Measurements from ENCODE around the gene HMCES.
"Not testable (repeated sequence)": the region's sequence is repeated elsewhere in the genome, so short reads cannot be mapped to it uniquely, and the experiment has no call there.

The HMCES gene

GRCh38 chr3:129325383-129325782, 46.7 kb downstream of the HMCES start:
- Mint-ChIP-seq H3K27ac (no peak overlapping the region), H3K9me3 (no peaks in the 10 kb centered on the region), H3K4me1 (ENCODE audit: low read depth in 2 of 2) (no peaks in the 10 kb centered on the region), H3K36me3 (ENCODE audit: insufficient read depth) (no peaks in the 10 kb centered on the region), H3K4me3 (no peak overlapping the region), H3K27me3 (peaks cover 0 to 5% of the 10 kb centered on the region in 2 donors)
- DNase-seq = no peak
- ATAC-seq (replicated peaks) = no peak

GRCh38 chr3:129326138-129326537, 47.5 kb downstream of the HMCES start:
- H3K27me3 Mint-ChIP-seq = peaks cover 0 to 11% of the 10 kb centered on the region in 2 donors
- H3K4me3 Mint-ChIP-seq = no peak overlapping the region
- no peaks in the 10 kb centered on the region for H3K4me1 Mint-ChIP-seq (ENCODE audit: low read depth in 2 of 2)
- no peaks in the 10 kb centered on the region for H3K36me3 Mint-ChIP-seq (ENCODE audit: insufficient read depth)
- no peak overlapping the region for H3K27ac Mint-ChIP-seq
- no peak for ATAC-seq (replicated peaks)
- DNase-seq = no peak
- no peaks in the 10 kb centered on the region for H3K9me3 Mint-ChIP-seq

GRCh38 chr3:129326595-129326994, 47.9 kb downstream of the HMCES start:
- H3K36me3 Mint-ChIP-seq (ENCODE audit: insufficient read depth) = no peaks in the 10 kb centered on the region
- H3K4me3 Mint-ChIP-seq = no peak overlapping the region
- H3K27ac Mint-ChIP-seq = no peak overlapping the region
- no peak for DNase-seq
- peaks cover 0 to 11% of the 10 kb centered on the region in 2 donors for H3K27me3 Mint-ChIP-seq
- H3K4me1 Mint-ChIP-seq (ENCODE audit: low read depth in 2 of 2) = no peaks in the 10 kb centered on the region
- no peaks in the 10 kb centered on the region for H3K9me3 Mint-ChIP-seq
- no peak for ATAC-seq (replicated peaks)

- H3K4me3 Mint-ChIP-seq = no peak overlapping the region
- DNase-seq (no peak), ATAC-seq (replicated peaks) (no peak)
- no peaks in the 10 kb centered on the region for H3K36me3 Mint-ChIP-seq (ENCODE audit: insufficient read depth)
- H3K27ac Mint-ChIP-seq = no peak overlapping the region
- no peaks in the 10 kb centered on the region for H3K4me1 Mint-ChIP-seq (ENCODE audit: low read depth in 2 of 2)
- H3K27me3 Mint-ChIP-seq = peaks cover 0 to 11% of the 10 kb centered on the region in 2 donors
- no peaks in the 10 kb centered on the region for H3K9me3 Mint-ChIP-seq
Measured at GRCh38 chr3:129327510-129327909, 48.8 kb downstream of the HMCES start.

- H3K4me1 Mint-ChIP-seq (ENCODE audit: low read depth in 2 of 2) = no peaks in the 10 kb centered on the region
- H3K36me3 Mint-ChIP-seq (ENCODE audit: insufficient read depth) = no peaks in the 10 kb centered on the region
- H3K9me3 Mint-ChIP-seq = no peaks in the 10 kb centered on the region
- H3K4me3 Mint-ChIP-seq = no peak overlapping the region
- no peak for ATAC-seq (replicated peaks)
- no peak overlapping the region for H3K27ac Mint-ChIP-seq
- no peak for DNase-seq
- H3K27me3 Mint-ChIP-seq = peaks cover 0 to 11% of the 10 kb centered on the region in 2 donors
Measured at GRCh38 chr3:129329858-129330257, 51.2 kb downstream of the HMCES start.

GRCh38 chr3:129330409-129330808, 51.7 kb downstream of the HMCES start:
- H3K27ac Mint-ChIP-seq = no peak overlapping the region
- H3K4me3 Mint-ChIP-seq = no peak overlapping the region
- no peaks in the 10 kb centered on the region for H3K9me3 Mint-ChIP-seq
- peaks cover 0 to 11% of the 10 kb centered on the region in 2 donors for H3K27me3 Mint-ChIP-seq
- no peaks in the 10 kb centered on the region for H3K4me1 Mint-ChIP-seq (ENCODE audit: low read depth in 2 of 2)
- ATAC-seq (replicated peaks) = no peak
- no peaks in the 10 kb centered on the region for H3K36me3 Mint-ChIP-seq (ENCODE audit: insufficient read depth)
- DNase-seq = no peak

GRCh38 chr3:129333891-129334290, 55.2 kb downstream of the HMCES start:
- no peaks in the 10 kb centered on the region for H3K9me3 Mint-ChIP-seq
- no peaks in the 10 kb centered on the region for H3K4me1 Mint-ChIP-seq (ENCODE audit: low read depth in 2 of 2)
- no peak overlapping the region for H3K4me3 Mint-ChIP-seq
- no peak overlapping the region for H3K27ac Mint-ChIP-seq
- peaks cover 0 to 11% of the 10 kb centered on the region in 2 donors for H3K27me3 Mint-ChIP-seq
- ATAC-seq (replicated peaks) (no peak), DNase-seq (no peak)
- H3K36me3 Mint-ChIP-seq (ENCODE audit: insufficient read depth) = no peaks in the 10 kb centered on the region

- Mint-ChIP-seq H3K27ac (no peak overlapping the region), H3K27me3 (no peaks in the 10 kb centered on the region), H3K4me1 (ENCODE audit: low read depth in 2 of 2) (no peaks in the 10 kb centered on the region), H3K9me3 (no peaks in the 10 kb centered on the region), H3K4me3 (no peak overlapping the region), H3K36me3 (ENCODE audit: insufficient read depth) (no peaks in the 10 kb centered on the region)
- DNase-seq = no peak
- ATAC-seq (replicated peaks) = no peak
Measured at GRCh38 chr3:129336093-129336706, 57.5 kb downstream of the HMCES start.

- H3K4me3 Mint-ChIP-seq; ATAC-seq (replicated peaks); H3K27ac Mint-ChIP-seq; H3K9me3 Mint-ChIP-seq; H3K36me3 Mint-ChIP-seq (ENCODE audit: insufficient read depth); DNase-seq; H3K4me1 Mint-ChIP-seq (ENCODE audit: low read depth in 2 of 2): not testable (repeated sequence)
- peaks cover 11 to 12% of the 10 kb centered on the region in 2 donors for H3K27me3 Mint-ChIP-seq
Measured at GRCh38 chr3:129337719-129338118, 59.0 kb downstream of the HMCES start.

GRCh38 chr3:129339186-129339585, 60.5 kb downstream of the HMCES start:
- H3K36me3 Mint-ChIP-seq (ENCODE audit: insufficient read depth); DNase-seq: not testable (repeated sequence)
- H3K27me3 Mint-ChIP-seq = peaks cover 22% of the 10 kb centered on the region in 2 donors

GRCh38 chr3:129339833-129340232, 61.2 kb downstream of the HMCES start:
- not testable (repeated sequence) for ATAC-seq (replicated peaks); H3K27ac Mint-ChIP-seq; DNase-seq; H3K9me3 Mint-ChIP-seq; H3K36me3 Mint-ChIP-seq (ENCODE audit: insufficient read depth); H3K4me1 Mint-ChIP-seq (ENCODE audit: low read depth in 2 of 2); H3K4me3 Mint-ChIP-seq
- H3K27me3 Mint-ChIP-seq = peaks cover 26 to 27% of the 10 kb centered on the region in 2 donors

More at GRCh38 chr3:129339186-129339585, 60.5 kb downstream of the HMCES start:
- H3K4me1 Mint-ChIP-seq (ENCODE audit: low read depth in 2 of 2); H3K27ac Mint-ChIP-seq; ATAC-seq (replicated peaks); H3K9me3 Mint-ChIP-seq; H3K4me3 Mint-ChIP-seq: not testable (repeated sequence)

GRCh38 chr3:129341331-129342141, 62.9 kb downstream of the HMCES start:
- ATAC-seq (replicated peaks) (no peak), DNase-seq (no peak)
- Mint-ChIP-seq H3K4me3 (no peak overlapping the region), H3K4me1 (ENCODE audit: low read depth in 2 of 2) (peaks cover 0 to 5% of the 10 kb centered on the region in 2 donors), H3K36me3 (ENCODE audit: insufficient read depth) (no peaks in the 10 kb centered on the region), H3K27me3 (peaks cover 38 to 42% of the 10 kb centered on the region in 2 donors), H3K27ac (no peak overlapping the region), H3K9me3 (no peaks in the 10 kb centered on the region)

- H3K4me3 Mint-ChIP-seq = peak overlapping the region; percentile 58 to 63
- H3K9me3 Mint-ChIP-seq = no peaks in the 10 kb centered on the region
- peak; percentile 11 to 24 (median 11) for DNase-seq
- peaks cover 0 to 7% of the 10 kb centered on the region in 2 donors for H3K4me1 Mint-ChIP-seq (ENCODE audit: low read depth in 2 of 2)
- H3K27ac Mint-ChIP-seq = no peak overlapping the region
- peaks cover 3% of the 10 kb centered on the region for H3K36me3 Mint-ChIP-seq (ENCODE audit: insufficient read depth)
- H3K27me3 Mint-ChIP-seq = peaks cover 38 to 49% of the 10 kb centered on the region in 2 donors
- peak; percentile 77 for ATAC-seq (replicated peaks)
Measured at GRCh38 chr3:129343643-129344360, 65.1 kb downstream of the HMCES start.

All from effector memory CD8-positive, alpha-beta T cell (primary cell).